Measurements from ENCODE around the gene SMIM33. TPM values are rescaled to one million over a fixed set of nuclear protein-coding genes. Genes with fewer than 3 reads are reported as not detected.

The SMIM33 gene
- total RNA-seq, 1 experiment from 2014 or later: not detected

GRCh38 chr5:139468421-139468931, 2.3 kb upstream of the SMIM33 start:
- H2BK12ac ChIP-seq (ENCODE audit: insufficient read length, low read depth, low read length): no peak overlapping the region
- no peak overlapping the region for H3K14ac ChIP-seq (ENCODE audit: insufficient read depth, low read length)
- no peak overlapping the region for H4K5ac ChIP-seq (ENCODE audit: insufficient read length, low read depth, low read length)
- H3K27me3 Mint-ChIP-seq (ENCODE audit: low read depth): peaks cover 5% of the 10 kb centered on the region
- no peak overlapping the region for H3K27ac ChIP-seq (ENCODE audit: insufficient read length, low read depth, low read length)
- no peaks in the 10 kb centered on the region; a peak in 1 of 5 replicates for H3K9me3 Mint-ChIP-seq
- H3K4me1 Mint-ChIP-seq: peaks cover 31 to 45% of the 10 kb centered on the region in 2 experiments
- no peaks in the 10 kb centered on the region for H3K23me2 ChIP-seq (ENCODE audit: insufficient read length, low read depth, low read length, poor library complexity, severe bottlenecking)
- no peak overlapping the region for H4K8ac ChIP-seq (replicated peaks; ENCODE audit: insufficient read length, low read depth, low read length)
- TF ChIP-seq CTCF (conservative IDR thresholded peaks at IDR 0.05): peak; percentile 30; the same call in 1 of the 3 replicates
- H3K18ac ChIP-seq (ENCODE audit: insufficient read length, low read depth, low read length): no peak overlapping the region
- H3K4ac ChIP-seq (ENCODE audit: low read depth, low read length): no peak overlapping the region
- H3K36me3 Mint-ChIP-seq (ENCODE audit: insufficient read depth in 1 of 3, low read depth in 3 of 3): no peaks in the 10 kb centered on the region
- peak overlapping the region in 2 of 3 experiments; percentile 39 to 92; a peak in 3 of 7 replicates for H3K27ac Mint-ChIP-seq
- no peaks in the 10 kb centered on the region for H3K79me1 ChIP-seq (ENCODE audit: insufficient read depth, low read depth, low read length, poor library complexity, severe bottlenecking)
- H3T11ph ChIP-seq (ENCODE audit: low read length): no peak overlapping the region
- H3K9ac ChIP-seq (ENCODE audit: extremely low read depth, insufficient read length, low read length): no peak overlapping the region
- H3K27me3 ChIP-seq (ENCODE audit: insufficient read depth, low read length): no peaks in the 10 kb centered on the region
- H3K9me3 ChIP-seq (ENCODE audit: control insufficient read depth, low read depth, low read length): no peaks in the 10 kb centered on the region
- no peaks in the 10 kb centered on the region for H3K79me2 ChIP-seq (ENCODE audit: insufficient read depth, low read length)
- no peak overlapping the region for H3K4me3 Mint-ChIP-seq
- no peak overlapping the region for H2BK5ac ChIP-seq (ENCODE audit: insufficient read length, low read length)
- H3K23ac ChIP-seq (ENCODE audit: insufficient read length, low read depth, low read length): no peak overlapping the region
- H2AFZ ChIP-seq (ENCODE audit: low read length): no peak overlapping the region
- no peak overlapping the region for H3K56ac ChIP-seq (ENCODE audit: insufficient read length, low read depth, low read length)
- H4K91ac ChIP-seq (ENCODE audit: insufficient read length, low read depth, low read length): no peak overlapping the region
- no peak overlapping the region for H3K4me2 ChIP-seq (ENCODE audit: insufficient read depth, insufficient read length, low read length)
- peaks cover 3% of the 10 kb centered on the region; the same call in 1 of the 2 replicates for H3K4me1 ChIP-seq (ENCODE audit: insufficient read depth, low read length)
- no peak overlapping the region for H2AK5ac ChIP-seq (ENCODE audit: insufficient read length, low read length)
- H2BK120ac ChIP-seq (ENCODE audit: low read depth, low read length, poor library complexity, severe bottlenecking): no peak overlapping the region
- no peaks in the 10 kb centered on the region for H4K20me1 ChIP-seq (ENCODE audit: control insufficient read depth, insufficient read depth, insufficient read length)
- DNase-seq: peak; percentile 65
- H2BK20ac ChIP-seq (ENCODE audit: low read depth, low read length, poor library complexity, severe bottlenecking): no peak overlapping the region
- no peak overlapping the region for H2BK15ac ChIP-seq (ENCODE audit: low read depth, low read length)
- WGBS (ENCODE audit: extremely low coverage, insufficient read length, low lambda C conversion rate): no CpG with 5 or more reads among the region's 8 CpGs
